ENCODE data around the gene COQ4. TPM values are rescaled to one million over a fixed set of nuclear protein-coding genes. Genes with fewer than 3 reads are reported as not detected.

The COQ4 gene
- total RNA-seq, 1 experiment from 2014 or later = 19.1 TPM

- DNase-seq (ENCODE audit: low read depth, low spot score) (no peak), ATAC-seq (peak; percentile 67)
- H3K27ac ChIP-seq (ENCODE audit: low read length) = peak overlapping the region; percentile 70
- in situ Hi-C loops (cut with HindIII; ENCODE audit: low pct_unique_long_range_greater_than_20kb, low sequenced_read_pairs) (no loop called here), intact Hi-C loops (cut with micrococcal nuclease; ENCODE audit: unreplicated experiment) (loop anchor here (10.0 kb wide), 1 partner anchor 47 kb away; no protein-coding TSS in a partner anchor)
- H3K36me3 ChIP-seq (ENCODE audit: control insufficient read depth, insufficient read depth, low read length) = no peaks in the 10 kb centered on the region
- ChIA-PET CTCF (interaction anchor here (0.6 to 1.5 kb wide), 6 partner anchors 21 to 101 kb away, joined by 3 to 10 read pairs (median 6); partner anchors contain the start of gene CERCAM), POLR2A (no interaction called here)
- TF ChIP-seq CTCF (IDR thresholded peaks at IDR 0.05) (peak; percentile 83), POLR2AphosphoS5 (IDR thresholded peaks at IDR 0.05; ENCODE audit: low read depth, low read length) (no peak)
- BruUV-seq (replicated peaks) = no TSS peak
- peak overlapping the region; percentile 69 to 80 for H3K4me3 ChIP-seq (ENCODE audit: low read depth in 2 of 2, low read length in 2 of 2)
- H3K9me3 ChIP-seq (ENCODE audit: control insufficient read depth, insufficient read depth, low read depth, low read length) = no peaks in the 10 kb centered on the region
- H3K27me3 ChIP-seq (ENCODE audit: control insufficient read depth, insufficient read depth, low read length) = no peaks in the 10 kb centered on the region
- no peaks in the 10 kb centered on the region for H3K4me1 ChIP-seq (ENCODE audit: control insufficient read depth, insufficient read depth, low read length)
These were observed 18.8 kb downstream of the COQ4 start for GRCh38 chr9:128341435-128341849.

GRCh38 chr9:128342971-128343680 lies 20.5 kb downstream of the COQ4 start:
- Histone ChIP-seq H3K27ac (ENCODE audit: low read length) (no peak overlapping the region), H3K4me3 (ENCODE audit: low read depth in 2 of 2, low read length in 2 of 2) (no peak overlapping the region), H3K27me3 (ENCODE audit: control insufficient read depth, insufficient read depth, low read length) (no peaks in the 10 kb centered on the region), H3K4me1 (ENCODE audit: control insufficient read depth, insufficient read depth, low read length) (no peaks in the 10 kb centered on the region), H3K9me3 (ENCODE audit: control insufficient read depth, insufficient read depth, low read depth, low read length) (no peaks in the 10 kb centered on the region), H3K36me3 (ENCODE audit: control insufficient read depth, insufficient read depth, low read length) (no peaks in the 10 kb centered on the region)
- DNase-seq (ENCODE audit: low read depth, low spot score) (no peak), ATAC-seq (no peak)
- ChIA-PET POLR2A (no interaction called here), CTCF (interaction anchor here (0.5 kb wide), 1 partner anchor 9 kb away, joined by 3 read pairs; no protein-coding TSS in a partner anchor)
- in situ Hi-C loops (cut with HindIII; ENCODE audit: low pct_unique_long_range_greater_than_20kb, low sequenced_read_pairs) (no loop called here), intact Hi-C loops (cut with micrococcal nuclease; ENCODE audit: unreplicated experiment) (loop anchor here (10.0 kb wide), 1 partner anchor 48 kb away; no protein-coding TSS in a partner anchor)
- TF ChIP-seq CTCF (IDR thresholded peaks at IDR 0.05) = no peak
- peak in 1 of 2 experiments; percentile 62; a peak in 2 of 4 replicates for TF ChIP-seq REST (IDR thresholded peaks at IDR 0.05; ENCODE audit: insufficient read depth in 1 of 2, low read depth in 2 of 2, low read length in 1 of 2)
- no TSS peak for BruUV-seq (replicated peaks)

All from Panc1 (cell line).